HG02973 (cell line): ENCODE measurements around the gene PTGER2.

Experiments
- ATAC-seq: cut with Tn5 transposase; IDR thresholded peaks from one replicate; pipeline ENCODE4 v1.9.1; 2021; ENCODE audit warnings: moderate library complexity; ENCODE audit not compliant: unreplicated experiment

Gene PTGER2, protein sequence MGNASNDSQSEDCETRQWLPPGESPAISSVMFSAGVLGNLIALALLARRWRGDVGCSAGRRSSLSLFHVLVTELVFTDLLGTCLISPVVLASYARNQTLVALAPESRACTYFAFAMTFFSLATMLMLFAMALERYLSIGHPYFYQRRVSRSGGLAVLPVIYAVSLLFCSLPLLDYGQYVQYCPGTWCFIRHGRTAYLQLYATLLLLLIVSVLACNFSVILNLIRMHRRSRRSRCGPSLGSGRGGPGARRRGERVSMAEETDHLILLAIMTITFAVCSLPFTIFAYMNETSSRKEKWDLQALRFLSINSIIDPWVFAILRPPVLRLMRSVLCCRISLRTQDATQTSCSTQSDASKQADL

DNA sequence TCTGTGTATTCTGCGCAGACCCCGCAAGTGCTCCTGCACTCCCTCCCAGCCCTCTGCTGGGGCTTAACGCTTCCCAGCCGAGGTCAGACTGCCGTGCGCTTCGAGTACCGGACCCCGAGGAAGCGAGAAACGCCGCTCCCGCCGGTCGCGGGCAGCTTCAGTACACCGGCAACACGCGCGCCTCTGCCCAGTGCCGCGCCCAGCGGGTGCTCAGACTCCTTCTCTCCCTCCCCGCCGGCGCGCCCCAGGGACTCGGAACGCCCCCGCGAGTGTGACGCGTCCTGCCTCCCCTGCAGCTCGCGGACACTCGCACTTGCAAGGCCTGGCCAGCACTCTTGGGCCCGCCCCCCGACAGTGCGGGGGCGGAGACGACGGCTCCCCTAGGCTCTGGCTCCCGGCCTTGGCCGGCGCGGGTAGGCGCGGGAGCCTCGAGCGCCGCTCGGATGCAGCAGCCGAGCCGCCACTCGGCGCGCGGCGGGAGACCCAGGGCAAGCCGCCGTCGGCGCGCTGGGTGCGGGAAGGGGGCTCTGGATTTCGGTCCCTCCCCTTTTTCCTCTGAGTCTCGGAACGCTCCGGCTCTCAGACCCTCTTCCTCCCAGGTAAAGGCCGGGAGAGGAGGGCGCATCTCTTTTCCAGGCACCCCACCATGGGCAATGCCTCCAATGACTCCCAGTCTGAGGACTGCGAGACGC is at the start of gene PTGER2:
Gene PTGER2, plus strand, starts transcription at position 410 of the 692 bp plus-strand sequence. Its CDS starts 237 bp downstream, at position 647.
- peak; percentile 35 for ATAC-seq

DNA sequence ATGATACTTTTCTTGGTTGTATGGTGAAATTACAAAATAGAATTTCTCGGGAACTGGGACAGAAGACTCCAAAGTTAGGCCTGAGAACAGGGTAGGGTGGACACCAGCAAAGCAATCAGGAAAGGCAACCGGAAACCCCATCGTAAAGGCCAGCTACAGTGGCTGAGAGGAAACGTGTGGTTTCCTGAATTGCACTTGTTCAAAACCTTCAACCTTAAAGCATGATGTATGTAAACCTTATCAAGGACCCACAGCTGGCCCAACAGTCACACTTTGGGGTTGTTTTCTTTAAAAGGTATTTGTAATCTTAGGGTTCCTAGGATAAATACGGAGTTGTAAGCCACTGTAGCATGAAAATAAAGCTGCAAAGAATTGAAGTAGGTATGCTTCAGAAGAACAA is 48.9 kb upstream of the PTGER2 start:
- ATAC-seq = no peak

DNA sequence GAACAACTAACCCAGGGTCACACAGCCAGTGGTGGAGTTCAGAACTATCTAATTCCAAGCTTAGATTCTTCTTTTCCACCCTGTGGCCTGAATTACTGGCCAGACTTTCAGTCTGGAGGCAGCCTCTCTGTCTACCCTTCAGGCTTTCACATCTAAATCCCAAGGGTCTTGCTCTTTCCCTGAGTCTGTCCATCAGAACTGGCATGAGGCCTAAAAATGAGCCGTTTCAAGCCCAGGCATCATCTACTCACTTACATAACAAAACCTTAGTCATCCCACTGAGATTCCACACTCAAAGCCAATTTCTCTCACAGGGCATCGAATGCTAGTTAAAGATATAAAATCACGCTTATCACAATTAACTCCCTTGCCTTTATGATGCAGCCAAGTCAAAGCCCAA is 47.9 kb upstream of the PTGER2 start:
- no peak for ATAC-seq

DNA sequence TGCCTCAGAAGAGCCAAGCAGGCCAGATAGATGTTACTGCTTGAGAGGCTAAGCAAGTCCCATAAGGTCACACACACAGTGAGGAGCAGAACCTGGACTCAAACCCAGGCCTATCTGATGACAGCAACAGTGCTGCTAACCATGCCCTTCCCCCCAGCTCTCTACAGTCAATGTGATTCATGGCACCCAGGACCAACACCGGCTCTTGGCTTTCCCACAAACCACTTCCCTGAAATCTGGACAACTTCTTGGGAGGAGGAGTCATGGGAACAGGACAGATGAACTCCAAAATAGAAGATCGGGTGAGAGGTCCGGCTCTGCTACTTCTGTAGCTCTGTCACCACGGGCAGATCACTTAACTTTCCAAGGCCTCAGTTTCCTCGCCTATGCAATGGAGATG is 47.3 kb upstream of the PTGER2 start:
- no peak for ATAC-seq

DNA sequence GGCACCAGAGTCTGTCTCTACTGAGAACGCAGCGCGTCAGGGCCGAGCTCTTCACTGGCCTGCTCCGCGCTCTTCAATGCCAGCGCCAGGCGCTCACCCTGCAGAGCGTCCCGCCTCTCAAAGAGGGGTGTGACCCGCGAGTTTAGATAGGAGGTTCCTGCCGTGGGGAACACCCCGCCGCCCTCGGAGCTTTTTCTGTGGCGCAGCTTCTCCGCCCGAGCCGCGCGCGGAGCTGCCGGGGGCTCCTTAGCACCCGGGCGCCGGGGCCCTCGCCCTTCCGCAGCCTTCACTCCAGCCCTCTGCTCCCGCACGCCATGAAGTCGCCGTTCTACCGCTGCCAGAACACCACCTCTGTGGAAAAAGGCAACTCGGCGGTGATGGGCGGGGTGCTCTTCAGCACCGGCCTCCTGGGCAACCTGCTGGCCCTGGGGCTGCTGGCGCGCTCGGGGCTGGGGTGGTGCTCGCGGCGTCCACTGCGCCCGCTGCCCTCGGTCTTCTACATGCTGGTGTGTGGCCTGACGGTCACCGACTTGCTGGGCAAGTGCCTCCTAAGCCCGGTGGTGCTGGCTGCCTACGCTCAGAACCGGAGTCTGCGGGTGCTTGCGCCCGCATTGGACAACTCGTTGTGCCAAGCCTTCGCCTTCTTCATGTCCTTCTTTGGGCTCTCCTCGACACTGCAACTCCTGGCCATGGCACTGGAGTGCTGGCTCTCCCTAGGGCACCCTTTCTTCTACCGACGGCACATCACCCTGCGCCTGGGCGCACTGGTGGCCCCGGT is 46.4 kb upstream of the PTGER2 start, which contains the start of gene PTGDR:
Gene PTGDR, plus strand, starts transcription at position 198 of the 778 bp plus-strand sequence. Its CDS starts 117 bp downstream, at position 315.
- no peak for ATAC-seq

DNA sequence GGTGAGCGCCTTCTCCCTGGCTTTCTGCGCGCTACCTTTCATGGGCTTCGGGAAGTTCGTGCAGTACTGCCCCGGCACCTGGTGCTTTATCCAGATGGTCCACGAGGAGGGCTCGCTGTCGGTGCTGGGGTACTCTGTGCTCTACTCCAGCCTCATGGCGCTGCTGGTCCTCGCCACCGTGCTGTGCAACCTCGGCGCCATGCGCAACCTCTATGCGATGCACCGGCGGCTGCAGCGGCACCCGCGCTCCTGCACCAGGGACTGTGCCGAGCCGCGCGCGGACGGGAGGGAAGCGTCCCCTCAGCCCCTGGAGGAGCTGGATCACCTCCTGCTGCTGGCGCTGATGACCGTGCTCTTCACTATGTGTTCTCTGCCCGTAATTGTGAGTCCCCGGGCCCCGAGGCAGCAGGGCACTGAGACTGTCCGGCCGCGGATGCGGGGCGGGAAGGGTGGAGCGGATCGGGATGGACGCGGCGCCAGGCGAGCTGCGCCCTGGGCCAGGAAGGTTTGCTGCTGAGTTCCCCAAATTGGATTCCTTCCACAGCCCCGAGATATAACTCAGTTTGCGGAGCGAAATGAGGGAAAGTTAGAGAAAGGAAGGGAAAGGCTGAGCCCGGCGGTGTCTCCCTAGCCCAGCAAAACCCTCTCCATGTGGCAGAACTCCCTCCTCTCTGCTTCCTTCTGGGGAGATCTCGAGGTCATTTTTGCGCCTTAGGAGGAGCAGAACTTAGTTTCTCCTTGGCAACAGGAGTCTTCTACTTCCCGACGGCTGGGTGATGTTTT is 45.6 kb upstream of the PTGER2 start:
- no peak for ATAC-seq

DNA sequence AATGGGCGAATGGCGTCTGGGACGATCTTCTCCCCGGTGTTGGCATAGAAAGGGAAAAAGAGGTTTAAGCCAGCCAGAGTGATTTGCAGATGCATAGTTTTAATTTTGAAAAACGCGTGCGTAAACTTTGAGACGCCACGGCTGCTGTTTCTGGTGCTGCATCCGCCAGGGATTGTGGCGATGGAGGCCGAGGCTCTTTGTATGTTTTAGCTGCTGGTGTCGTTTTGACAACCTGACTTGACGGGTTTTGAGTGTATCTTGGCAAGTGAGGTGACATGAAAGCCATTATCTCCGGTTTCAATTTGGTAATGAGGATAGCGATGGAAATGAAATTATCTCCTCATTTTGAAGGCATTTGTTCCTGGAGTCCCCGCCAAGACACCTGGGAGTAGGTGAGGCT is 45.0 kb upstream of the PTGER2 start:
- ATAC-seq = no peak

DNA sequence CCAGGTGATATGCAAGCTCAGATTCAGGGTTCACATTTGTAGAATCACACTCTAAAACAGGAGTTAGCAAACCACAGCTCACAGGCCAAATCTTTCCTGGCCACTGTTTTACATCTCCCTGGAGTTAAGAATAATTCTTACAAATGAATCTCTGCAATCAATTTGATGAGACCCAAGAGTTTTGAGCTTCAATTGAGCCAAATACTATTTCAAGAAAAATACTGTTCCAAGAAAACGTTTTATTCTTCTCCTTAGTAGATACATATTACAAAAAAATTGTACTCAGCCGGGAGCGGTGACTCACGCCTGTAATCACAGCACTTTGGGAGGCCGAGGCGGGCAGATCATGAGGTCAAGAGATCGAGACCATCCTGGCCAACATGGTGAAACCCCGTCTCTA is 44.1 kb upstream of the PTGER2 start:
- ATAC-seq = no peak

DNA sequence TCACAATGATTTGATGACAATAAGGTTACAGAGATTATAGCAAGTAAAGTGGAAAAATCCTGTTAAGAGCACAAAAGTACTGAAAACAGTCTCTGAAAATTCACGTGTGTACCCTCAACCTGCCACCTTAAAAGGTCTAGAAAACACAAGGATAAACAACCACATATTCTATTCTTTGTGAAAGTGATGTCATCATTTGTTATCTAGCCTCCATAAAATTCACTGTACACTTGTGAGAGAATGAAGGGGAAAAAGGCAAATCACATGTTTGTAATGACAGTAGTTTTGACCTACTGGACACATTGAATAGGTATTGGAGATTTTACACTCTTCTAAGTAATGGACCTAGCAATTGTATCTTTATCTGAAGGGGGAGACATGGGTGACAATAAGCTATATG is 42.6 kb upstream of the PTGER2 start:
- no peak for ATAC-seq

DNA sequence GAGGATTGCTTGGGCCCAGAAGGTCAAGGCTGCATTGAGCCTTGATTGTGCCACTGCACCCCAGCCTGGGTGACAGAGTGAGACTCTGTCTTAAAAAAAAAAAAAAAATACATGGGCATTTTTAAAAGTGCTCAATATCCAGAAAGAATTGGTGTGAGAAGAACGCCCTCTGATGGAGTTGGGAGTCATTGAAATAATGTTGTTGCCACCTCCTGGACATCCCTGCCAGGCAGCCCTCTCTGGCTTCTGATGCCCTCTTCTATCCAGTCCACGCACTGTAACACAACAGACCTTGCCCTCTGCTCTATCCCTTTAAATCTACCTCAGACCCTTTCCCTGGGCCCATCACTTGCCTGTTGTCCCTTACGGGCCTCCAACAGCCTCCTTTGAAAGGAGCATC is 41.7 kb upstream of the PTGER2 start:
- ATAC-seq = no peak

DNA sequence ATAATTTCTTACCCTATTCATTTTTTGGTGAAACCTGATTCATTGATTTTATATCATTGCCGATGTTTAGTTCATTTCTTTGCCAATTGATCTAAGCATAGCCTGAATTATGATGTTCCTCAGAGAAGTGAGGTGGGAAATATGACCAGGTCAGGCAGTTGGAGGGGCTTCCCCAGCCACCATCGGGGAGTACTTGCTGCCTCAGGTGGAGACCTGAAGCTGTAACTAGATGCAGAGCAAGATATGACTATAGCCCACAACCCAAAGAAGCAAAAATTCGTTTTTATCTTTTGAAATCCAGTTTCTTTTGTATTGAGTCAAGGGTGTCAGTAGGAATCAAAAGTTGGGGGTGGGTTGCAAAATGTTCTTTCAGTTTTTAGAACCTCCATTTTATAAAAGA is 38.7 kb upstream of the PTGER2 start:
- no peak for ATAC-seq

DNA sequence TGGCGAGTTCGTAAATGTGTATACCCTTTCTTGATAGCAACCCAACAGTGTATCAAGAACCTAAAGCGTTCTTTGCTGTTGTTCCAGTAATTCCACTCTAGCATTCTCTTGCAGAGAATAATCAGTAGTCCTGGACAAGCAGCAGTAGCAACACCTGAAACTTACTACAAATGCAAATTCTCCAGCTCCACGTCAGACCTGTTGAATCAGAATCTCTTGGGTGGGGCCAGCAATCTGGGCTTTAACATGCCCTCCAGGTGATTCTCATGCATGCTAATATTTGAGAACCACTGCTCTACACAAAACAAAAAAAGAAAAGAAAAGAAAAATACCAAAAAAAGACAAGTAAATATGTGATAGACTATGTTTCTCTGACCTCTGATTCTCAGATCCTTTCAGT is 36.6 kb upstream of the PTGER2 start:
- ATAC-seq = no peak

DNA sequence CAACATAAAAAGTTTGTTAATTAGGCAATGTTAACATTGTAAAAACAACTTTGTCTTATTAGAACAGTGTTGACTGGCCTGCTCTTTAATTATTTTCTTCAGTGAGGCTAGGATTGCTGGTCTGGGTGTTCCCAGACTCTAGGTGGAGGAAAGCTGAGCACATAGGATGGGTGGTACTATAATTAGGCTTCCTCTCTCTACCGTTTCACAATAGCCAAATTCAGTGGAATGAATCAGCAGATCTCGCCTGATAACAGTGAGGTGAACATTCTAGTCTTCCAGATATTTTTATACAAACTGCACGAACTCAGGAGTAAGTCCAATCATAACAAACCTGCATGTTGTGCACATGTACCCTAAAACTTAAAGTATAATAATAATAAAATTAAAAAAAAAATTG is 34.7 kb upstream of the PTGER2 start:
- ATAC-seq = no peak

DNA sequence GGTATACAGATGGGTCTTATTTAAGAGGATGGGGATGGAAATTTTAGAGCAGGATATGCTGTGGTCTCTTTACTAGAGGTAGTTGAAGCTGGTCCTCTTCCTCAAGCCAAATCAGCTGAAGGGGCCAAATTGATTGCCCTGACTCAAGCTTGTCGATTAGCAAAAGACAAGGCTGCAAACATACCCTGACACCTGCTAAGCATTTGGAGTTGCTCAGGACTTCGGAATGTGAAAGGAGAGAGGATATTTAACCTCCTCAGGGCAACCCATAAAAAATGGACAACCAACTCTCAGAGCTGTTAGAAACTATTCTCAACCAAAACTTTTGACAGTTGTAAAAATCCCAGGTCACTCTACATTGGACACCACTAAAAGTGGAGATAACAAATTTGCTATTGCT is 31.0 kb upstream of the PTGER2 start:
- ATAC-seq = no peak

DNA sequence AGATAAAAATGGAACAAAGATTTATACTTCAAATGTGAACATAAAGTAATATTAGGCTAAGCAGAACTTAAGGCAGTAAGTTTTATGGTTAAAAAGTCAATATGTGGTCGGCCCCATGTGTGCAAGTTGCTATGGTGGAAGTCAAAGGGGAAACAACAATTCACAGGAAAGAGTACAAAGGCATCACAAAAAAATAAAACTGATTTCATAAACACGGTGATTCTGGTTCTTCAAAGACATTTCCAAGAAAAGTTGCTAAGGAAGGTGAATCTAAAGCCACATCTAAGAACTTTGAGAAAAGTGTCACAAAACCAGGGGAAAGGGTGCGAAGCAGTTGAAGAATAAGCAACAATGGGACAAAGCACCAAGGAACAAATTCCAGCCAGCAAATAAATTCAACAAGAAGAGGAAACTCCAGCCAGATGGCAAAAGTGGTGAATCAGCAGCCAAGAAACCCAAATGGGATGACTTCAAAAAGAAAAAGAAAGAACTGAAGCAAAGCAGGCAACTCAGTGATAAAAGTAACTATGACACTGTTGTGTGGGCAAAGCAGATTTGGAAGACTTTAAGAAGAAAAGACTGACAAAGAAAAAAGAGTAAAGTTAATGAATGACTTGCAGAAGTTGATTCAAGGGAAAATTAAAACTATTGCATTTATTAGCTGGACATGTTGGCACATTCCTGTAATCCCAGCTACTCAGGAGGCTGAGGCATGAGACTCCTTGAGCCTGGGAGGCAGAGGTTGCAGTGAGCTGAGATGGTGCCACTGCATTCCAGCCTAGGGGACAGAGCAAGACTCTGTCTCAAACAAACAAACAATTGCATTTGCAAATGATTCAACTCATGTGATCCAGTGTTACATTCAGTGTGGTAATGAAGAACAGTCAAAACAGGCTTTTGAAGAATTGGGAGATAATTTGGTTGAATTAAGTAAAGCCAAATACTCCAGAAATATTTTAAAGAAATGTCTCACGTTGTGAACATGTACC is 27.2 kb upstream of the PTGER2 start:
- ATAC-seq = no peak

DNA sequence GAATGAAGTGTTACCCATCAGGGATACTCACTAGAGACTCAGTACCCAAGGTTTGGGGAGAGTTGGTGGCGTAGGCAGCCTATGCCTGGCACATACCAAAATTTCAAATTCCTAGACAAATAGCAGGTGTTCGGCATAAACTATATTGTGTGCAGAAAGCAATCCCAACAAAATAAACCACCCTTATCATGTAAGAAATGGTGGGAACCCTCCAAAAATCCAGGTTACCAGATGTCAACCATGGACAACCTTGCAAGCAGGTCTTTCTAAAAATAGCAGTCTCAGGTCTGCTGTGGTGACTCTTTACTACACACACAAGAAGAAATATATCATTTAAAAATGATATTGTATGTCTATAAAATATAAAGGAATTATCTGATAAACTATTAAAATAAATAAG is 17.7 kb upstream of the PTGER2 start:
- no peak for ATAC-seq

DNA sequence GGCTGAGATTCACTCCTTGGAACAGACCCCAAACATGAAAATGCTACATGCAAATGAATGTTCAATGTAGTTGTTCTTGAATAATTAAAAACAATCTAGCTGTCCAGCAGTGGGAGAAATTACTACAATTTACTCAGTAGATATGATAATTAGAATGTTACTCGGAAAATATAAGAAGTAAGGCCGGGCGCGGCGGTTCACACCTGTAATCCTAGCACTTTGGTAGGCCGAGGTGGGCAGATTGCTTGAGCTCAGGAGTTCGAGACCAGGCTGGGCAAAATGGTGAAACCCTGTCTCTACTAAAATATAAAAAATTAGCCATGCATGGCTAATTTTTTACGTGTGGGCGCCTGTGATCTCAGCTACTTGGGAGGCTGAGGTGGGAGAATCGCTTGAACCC is 15.3 kb upstream of the PTGER2 start:
- ATAC-seq = no peak

DNA sequence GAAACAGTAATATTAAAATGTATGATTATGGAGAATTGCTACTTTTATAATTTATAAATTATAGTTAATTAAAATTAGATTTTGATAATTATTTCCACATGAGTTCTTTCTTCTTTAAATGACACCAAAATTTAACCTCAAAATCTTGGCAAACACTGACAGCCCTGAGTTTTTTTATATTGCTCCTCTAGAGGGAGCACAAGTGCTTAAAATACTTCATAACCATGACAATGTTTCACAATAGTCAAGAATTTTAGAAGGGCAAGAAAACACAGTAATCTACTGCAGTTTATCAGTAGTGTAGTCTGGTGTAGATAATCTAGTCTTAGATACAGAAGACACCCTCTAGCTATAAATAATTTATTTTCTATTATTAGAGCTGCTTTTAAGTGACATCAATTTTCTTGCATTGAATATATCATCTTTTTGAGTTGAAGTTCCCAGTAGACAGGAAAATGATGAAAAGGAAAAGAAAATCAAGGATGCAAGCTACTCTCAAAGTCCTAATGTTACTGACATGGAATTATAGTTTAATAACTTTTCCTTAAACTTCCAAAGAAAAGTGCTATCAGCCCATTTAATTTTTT is 14.3 kb upstream of the PTGER2 start:
- ATAC-seq = no peak

DNA sequence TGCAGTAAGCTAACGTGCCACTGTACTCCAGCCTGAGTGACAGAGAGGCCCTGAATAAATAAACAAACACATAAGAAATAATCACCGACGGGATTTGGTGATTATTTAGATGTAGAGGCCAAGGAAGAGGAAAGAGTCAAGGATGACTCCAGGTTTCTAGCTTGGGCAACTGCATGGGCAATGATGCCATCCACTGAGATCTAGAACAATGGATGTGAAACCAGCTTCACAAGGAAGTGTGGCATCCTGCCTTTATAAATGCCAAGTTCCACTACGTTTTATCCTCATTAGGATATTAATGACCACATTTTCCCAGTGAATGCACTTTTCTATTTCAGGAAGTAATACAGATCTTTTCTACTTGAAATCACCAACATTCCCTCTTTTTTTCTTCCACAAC is 10.9 kb upstream of the PTGER2 start:
- ATAC-seq = no peak
